Measurements from ENCODE around the gene MAPK10. TPM values are rescaled to one million over a fixed set of nuclear protein-coding genes. Genes with fewer than 3 reads are reported as not detected.
"Not testable (repeated sequence)": the region's sequence is repeated elsewhere in the genome, so short reads cannot be mapped to it uniquely, and the experiment has no call there.

The MAPK10 gene
- polyA plus RNA-seq, 3 donors: 0.36 TPM; not detected in 2

- Mint-ChIP-seq H3K27me3 (ENCODE audit: low read depth in 3 of 3) (peaks cover 0 to 1% (median 0%) of the 10 kb centered on the region in 3 donors), H3K4me1 (no peaks in the 10 kb centered on the region), H3K4me3 (no peak overlapping the region), H3K27ac (no peak overlapping the region), H3K36me3 (no peaks in the 10 kb centered on the region), H3K9me3 (peaks cover 0 to 2% (median 0%) of the 10 kb centered on the region in 7 donors)
- Histone ChIP-seq H3K27me3 (ENCODE audit: control insufficient read depth in 2 of 2, insufficient read depth in 2 of 2, low read length in 2 of 2) (no peaks in the 10 kb centered on the region), H3K4me1 (ENCODE audit: control insufficient read depth in 1 of 2, insufficient read depth in 2 of 2, low read length in 2 of 2) (no peaks in the 10 kb centered on the region), H3K4me3 (replicated peaks in 1 of 3; ENCODE audit: low read depth in 2 of 3, low read length in 3 of 3) (no peak overlapping the region), H3K9me3 (replicated peaks in 1 of 2; ENCODE audit: control insufficient read depth in 1 of 2, insufficient read depth in 1 of 2, low read length in 2 of 2) (peaks cover 0 to under 1% of the 10 kb centered on the region in 2 donors), H3K4me2 (replicated peaks; ENCODE audit: extremely low read depth, low read length, poor library complexity, severe bottlenecking) (no peak overlapping the region), H4K20me1 (ENCODE audit: insufficient read depth, low read length) (no peaks in the 10 kb centered on the region), H3K79me2 (ENCODE audit: insufficient read depth, low read length) (no peaks in the 10 kb centered on the region), H2AFZ (ENCODE audit: insufficient read depth, low read depth, low read length, poor library complexity, severe bottlenecking) (no peak overlapping the region), H3K27ac (ENCODE audit: low read depth in 1 of 2, low read length in 2 of 2) (no peak overlapping the region), H3K9ac (ENCODE audit: insufficient read depth, low read length, poor library complexity, severe bottlenecking) (no peak overlapping the region), H3K36me3 (replicated peaks in 1 of 2; ENCODE audit: control insufficient read depth in 1 of 2, insufficient read depth in 2 of 2, low read length in 2 of 2) (no peaks in the 10 kb centered on the region)
- intact Hi-C loops (cut with micrococcal nuclease): no loop called here
- WGBS (ENCODE audit: insufficient coverage): no CpG with 5 or more reads among the region's 1 CpG
- DNase-seq: no peak
- TF ChIP-seq CTCF (IDR thresholded peaks at IDR 0.05): no peak
Observed at GRCh38 chr4:86089053-86089452, 270.8 kb downstream of the MAPK10 start.

GRCh38 chr4:86075796-86076195, 284.1 kb downstream of the MAPK10 start:
- H2AFZ ChIP-seq (ENCODE audit: insufficient read depth, low read depth, low read length, poor library complexity, severe bottlenecking); H3K4me2 ChIP-seq (replicated peaks; ENCODE audit: extremely low read depth, low read length, poor library complexity, severe bottlenecking); H3K9ac ChIP-seq (ENCODE audit: insufficient read depth, low read length, poor library complexity, severe bottlenecking); H3K27me3 Mint-ChIP-seq (ENCODE audit: low read depth in 3 of 3); H3K4me1 ChIP-seq (ENCODE audit: control insufficient read depth in 1 of 2, insufficient read depth in 2 of 2, low read length in 2 of 2); H3K4me1 Mint-ChIP-seq; DNase-seq; H3K9me3 ChIP-seq (replicated peaks in 1 of 2; ENCODE audit: control insufficient read depth in 1 of 2, insufficient read depth in 1 of 2, low read length in 2 of 2); H3K4me3 ChIP-seq (replicated peaks in 1 of 3; ENCODE audit: low read depth in 2 of 3, low read length in 3 of 3); H3K4me3 Mint-ChIP-seq; H3K36me3 ChIP-seq (replicated peaks in 1 of 2; ENCODE audit: control insufficient read depth in 1 of 2, insufficient read depth in 2 of 2, low read length in 2 of 2); H3K27me3 ChIP-seq (ENCODE audit: control insufficient read depth in 2 of 2, insufficient read depth in 2 of 2, low read length in 2 of 2); H3K27ac Mint-ChIP-seq; H3K36me3 Mint-ChIP-seq; intact Hi-C loops (cut with micrococcal nuclease); H3K79me2 ChIP-seq (ENCODE audit: insufficient read depth, low read length); H3K27ac ChIP-seq (ENCODE audit: low read depth in 1 of 2, low read length in 2 of 2); H4K20me1 ChIP-seq (ENCODE audit: insufficient read depth, low read length): not testable (repeated sequence)
- peaks cover 0 to 11% (median 0%) of the 10 kb centered on the region in 7 donors for H3K9me3 Mint-ChIP-seq
- WGBS (ENCODE audit: insufficient coverage): 100% methylated on average over 6 of the region's 15 CpGs
